GM12891 (cell line): ENCODE data around the gene LPIN1.

Experiments used
- POLR2A ChIP-seq: IDR thresholded peaks from 2 replicates; pipeline ENCODE4 v1.6.1; 2011; ENCODE audit warnings: low read depth, low read length, control low read depth
- TAF1 ChIP-seq: IDR thresholded peaks from 2 replicates; pipeline ENCODE4 v1.6.1; 2011; ENCODE audit warnings: low read depth, low read length, control low read depth

DNA sequence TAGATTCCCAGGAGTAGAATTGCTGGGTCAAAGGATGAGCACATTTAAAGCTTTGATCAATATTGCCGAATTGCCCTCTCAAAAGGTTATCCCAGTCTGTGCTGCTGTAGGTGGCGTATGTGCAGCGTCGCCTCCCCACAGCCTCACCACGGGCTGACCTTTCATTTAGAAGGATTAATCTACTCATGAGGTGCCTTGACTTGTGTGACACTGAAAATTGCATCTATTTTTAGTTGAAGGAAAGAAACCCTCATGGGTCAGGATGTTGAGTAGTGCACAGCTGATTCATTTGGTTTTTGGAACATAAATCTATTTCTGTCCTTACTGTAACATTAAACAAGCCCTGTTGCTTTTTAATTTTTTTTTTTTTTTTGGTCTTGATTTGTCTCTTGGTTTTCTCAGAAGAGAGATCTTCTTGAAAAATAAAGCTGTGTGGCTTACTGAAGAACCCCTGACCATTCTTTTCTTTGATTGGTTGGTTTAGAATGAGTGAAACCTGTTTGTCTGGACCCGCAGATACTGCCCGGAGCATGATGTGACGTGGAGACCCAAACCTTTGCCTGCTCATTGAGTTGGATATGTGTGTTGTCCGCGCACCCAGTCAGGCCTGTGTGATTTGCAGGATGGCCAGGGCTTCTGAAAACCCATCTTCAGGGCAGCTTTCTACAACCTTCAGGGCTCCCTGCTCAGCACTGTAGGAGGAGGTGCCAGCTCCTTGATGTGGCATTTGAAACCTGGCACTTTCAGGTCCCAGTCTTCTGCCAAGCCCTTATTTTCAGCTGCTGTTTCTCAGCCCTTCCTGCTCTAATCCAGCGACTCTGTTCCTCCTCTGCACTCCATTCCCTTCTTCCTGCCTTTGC is 61.0 kb downstream of the LPIN1 start:
- no peak for TF ChIP-seq POLR2A
- TF ChIP-seq TAF1: no peak
